Spleen (tissue), 11 donors: ENCODE results near the gene PSMD13. TPM values are rescaled to one million over a fixed set of nuclear protein-coding genes. Genes with fewer than 3 reads are reported as not detected.

Source experiments
- DNase-seq: peaks from one replicate; pipeline ENCODE4 v3.0.0-alpha.2; 2020
- H3K27ac ChIP-seq, 8 donors: fragments of 200-600 bp; sonication (generic) in 7 of 8; 1 replicate in 4 of 8; 2 replicates in 4 of 8; pipeline versions ENCODE4 v1.5.0 to v1.8.0; 2016 to 2021; ENCODE audit warnings: inconsistent platforms in 4 of 8, mild to moderate bottlenecking in 4 of 8, moderate library complexity in 1 of 8
- H3K27me3 ChIP-seq, 7 donors: fragments of 200-600 bp; sonication (generic) in 6 of 7; replicated peaks in 1 of 7; 1 replicate in 4 of 7; 2 replicates in 3 of 7; pipeline versions ENCODE4 v1.5.0 to v1.8.0; 2016 to 2021; ENCODE audit warnings: inconsistent platforms in 3 of 7, mild to moderate bottlenecking in 1 of 7
- H3K36me3 ChIP-seq, 6 donors: fragments of 200-600 bp; sonication (generic) in 5 of 6; 1 replicate in 4 of 6; 2 replicates in 2 of 6; pipeline versions ENCODE4 v1.5.0 to v1.8.0; 2016 to 2021; ENCODE audit warnings: inconsistent platforms in 2 of 6
- H3K4me1 ChIP-seq, 6 donors: fragments of 200-600 bp; sonication (generic) in 5 of 6; 1 replicate in 3 of 6; 2 replicates in 3 of 6; pipeline versions ENCODE4 v1.5.0 to v1.8.0; 2016 to 2021; ENCODE audit warnings: inconsistent platforms in 3 of 6
- H3K4me3 ChIP-seq, 8 donors: fragments of 200-600 bp; sonication (generic) in 7 of 8; 1 replicate in 4 of 8; 2 replicates in 4 of 8; pipeline versions ENCODE4 v1.5.0 to v1.8.0; 2016 to 2021; ENCODE audit warnings: inconsistent platforms in 4 of 8, mild to moderate bottlenecking in 4 of 8, moderate library complexity in 2 of 8
- H3K9me3 ChIP-seq, 8 donors: fragments of 200-600 bp; sonication (generic) in 7 of 8; 1 replicate in 4 of 8; 2 replicates in 4 of 8; pipeline versions ENCODE4 v1.5.0 to v1.8.0; 2016 to 2021; ENCODE audit warnings: inconsistent platforms in 4 of 8
- CTCF ChIP-seq, 11 experiments: fragments of 200-600 bp in 7 of 11; fragments of 450-650 bp in 4 of 11; sonication (generic) in 4 of 11; IDR thresholded peaks in 8 of 11; conservative IDR thresholded peaks in 3 of 11; 1 replicate in 7 of 11; 2 replicates in 4 of 11; pipeline versions ENCODE4 v1.4.0 to v1.8.0; 2016 to 2021; ENCODE audit warnings: antibody characterized with exemption in 11 of 11, inconsistent platforms in 4 of 11, mild to moderate bottlenecking in 1 of 11
- POLR2A ChIP-seq, 3 donors: fragments of 450-650 bp; IDR thresholded peaks; one replicate each; pipeline ENCODE4 v1.5.1; 2017; ENCODE audit warnings: antibody characterized with exemption in 3 of 3, mild to moderate bottlenecking in 1 of 3
- POLR2AphosphoS5 ChIP-seq, 3 donors: sonication (generic); formaldehyde crosslinking; IDR thresholded peaks; one replicate each; pipeline ENCODE4 v1.5.1; 2017; ENCODE audit warnings: antibody characterized with exemption in 3 of 3
- whole genome bisulfite sequencing, 5 donors: extraction: QIAGEN DNeasy Blood & Tissue Kit in 3 of 5; methylation state at CpG; one replicate each; pipeline versions ENCODE4 v1.1.5 to v1.1.7; 2013 to 2018; 5-methylcytosine and 5-hydroxymethylcytosine counted together
- intact Hi-C: fragments of 100-400 bp; cut with DNase I; formaldehyde crosslinking; loops from one replicate; pipeline ENCODE4 v1.15.0; 2023; ENCODE audit warnings: low total_unique reads
- polyA plus RNA-seq, 3 donors: library from polyadenylated mRNA; stranded (reverse); fragments of 200-250 nt; gene quantifications; one replicate each; pipeline ENCODE4 v1.2.1, GENCODE V29; 2013
- total RNA-seq, 7 donors: library from RNA; depleted of rRNA in 3 of 7; stranded (reverse); fragments of >200 nt in 3 of 7; fragmentation: NEBNext Ultra II Directional in 4 of 7; extraction: Animal tissue kit (Norgen Biotek cat#: 25700) in 4 of 7; gene quantifications; one replicate each; pipeline versions ENCODE4 v1.1.0 to v1.2.1, GENCODE V29; 2016 to 2021
- donor health status: healthy with polysubstance abuse.
- donor health status: DM: no; HTN: no; CAD: no; lungs with moderate emphysema.
- donor health status: DM: no; HTN: no; CAD: no.
- donor health status: Bipolar disorder and iron deficiency.
- donor health status: healthy.
- donor health status: DM: no; HTN: no; CAD: no.
- donor health status: DM: yes; HTN: yes; CAD: no.

Gene PSMD13
- total and polyA plus RNA-seq, 10 donors = 93.6 to 229 (median 102) TPM

- Histone ChIP-seq H3K36me3 (peaks cover 0 to 46% (median 12%) of the 10 kb centered on the region in 6 donors), H3K27me3 (no peaks in the 10 kb centered on the region), H3K27ac (no peak overlapping the region), H3K4me1 (no peaks in the 10 kb centered on the region), H3K4me3 (no peak overlapping the region), H3K9me3 (no peaks in the 10 kb centered on the region)
- WGBS, 5 donors = 87 to 95% (median 94%) methylated on average over 7 of the region's 7 CpGs
- no peak for DNase-seq
- intact Hi-C loops = no loop called here
- TF ChIP-seq POLR2A (IDR thresholded peaks at IDR 0.05) (no peak), POLR2AphosphoS5 (IDR thresholded peaks at IDR 0.05) (no peak), CTCF (IDR thresholded peaks at IDR 0.05 in 8 of 11, conservative IDR thresholded peaks at IDR 0.05 in 3 of 11) (no peak)
These were observed 15.2 kb upstream of the PSMD13 start for GRCh38 chr11:221539-221938.

- intact Hi-C loops = no loop called here
- Histone ChIP-seq H3K27me3 (no peaks in the 10 kb centered on the region), H3K4me1 (no peaks in the 10 kb centered on the region), H3K36me3 (peaks cover 0 to 45% (median 11%) of the 10 kb centered on the region in 6 donors), H3K4me3 (no peak overlapping the region), H3K9me3 (no peaks in the 10 kb centered on the region), H3K27ac (no peak overlapping the region)
- 93 to 96% (median 95%) methylated on average over 14 of the region's 14 CpGs for WGBS, 5 donors
- TF ChIP-seq POLR2A (IDR thresholded peaks at IDR 0.05) (no peak), CTCF (IDR thresholded peaks at IDR 0.05 in 8 of 11, conservative IDR thresholded peaks at IDR 0.05 in 3 of 11) (no peak), POLR2AphosphoS5 (IDR thresholded peaks at IDR 0.05) (no peak)
- DNase-seq = no peak
These were observed 14.6 kb upstream of the PSMD13 start for GRCh38 chr11:221998-222789.

- peaks cover 0 to 44% (median 11%) of the 10 kb centered on the region in 6 donors for H3K36me3 ChIP-seq
- H3K4me3 ChIP-seq = no peak overlapping the region
- 84 to 92% (median 89%) methylated on average over 16 of the region's 16 CpGs for WGBS, 5 donors
- intact Hi-C loops = no loop called here
- H3K27ac ChIP-seq = no peak overlapping the region
- no peaks in the 10 kb centered on the region for H3K4me1 ChIP-seq
- H3K27me3 ChIP-seq = no peaks in the 10 kb centered on the region
- H3K9me3 ChIP-seq = no peaks in the 10 kb centered on the region
- DNase-seq = no peak
- TF ChIP-seq POLR2A (IDR thresholded peaks at IDR 0.05) = no peak
- TF ChIP-seq POLR2AphosphoS5 (IDR thresholded peaks at IDR 0.05) = no peak
- TF ChIP-seq CTCF (IDR thresholded peaks at IDR 0.05 in 8 of 11, conservative IDR thresholded peaks at IDR 0.05 in 3 of 11) = no peak
These were observed 13.6 kb upstream of the PSMD13 start for GRCh38 chr11:223026-223789.

GRCh38 chr11:223884-224283, 12.9 kb upstream of the PSMD13 start:
- Histone ChIP-seq H3K4me3 (no peak overlapping the region), H3K27me3 (no peaks in the 10 kb centered on the region), H3K27ac (no peak overlapping the region), H3K36me3 (peaks cover 0 to 42% (median 7%) of the 10 kb centered on the region in 6 donors), H3K9me3 (no peaks in the 10 kb centered on the region), H3K4me1 (no peaks in the 10 kb centered on the region)
- 93 to 99% (median 96%) methylated on average over 7 to 9 of the region's 9 CpGs for WGBS, 5 donors
- no peak for DNase-seq
- intact Hi-C loops = no loop called here
- TF ChIP-seq POLR2A (IDR thresholded peaks at IDR 0.05) (no peak), POLR2AphosphoS5 (IDR thresholded peaks at IDR 0.05) (no peak), CTCF (IDR thresholded peaks at IDR 0.05 in 8 of 11, conservative IDR thresholded peaks at IDR 0.05 in 3 of 11) (no peak)
